Kidney (tissue), 14 donors: ENCODE results near the gene ACER2. TPM values are rescaled to one million over a fixed set of nuclear protein-coding genes. Genes with fewer than 3 reads are reported as not detected.

Experiments used
- DNase-seq, 5 donors: peaks; one replicate each; pipeline ENCODE4 v3.0.0-alpha.2; 2013 to 2020
- FAIRE-seq: peaks from 2 replicates; lab custom pipeline; 2012; peaks lifted over from hg19 to GRCh38; lab: Jason Lieb, UNC
- H3K27ac ChIP-seq, 2 donors: one replicate each; pipeline ENCODE4 v1.7.0; 2013; ENCODE audit warnings: low read depth in 2 of 2, low read length in 2 of 2, inconsistent platforms in 1 of 2
- H3K27me3 ChIP-seq: one replicate; pipeline ENCODE4 v1.7.1; 2013; ENCODE audit warnings: low read length, inconsistent platforms; ENCODE audit not compliant: control insufficient read depth, insufficient read depth
- H3K36me3 ChIP-seq, 3 donors: one replicate each; pipeline versions ENCODE4 v1.7.0 to v1.7.1; 2013; ENCODE audit warnings: low read length in 3 of 3, control low read depth in 1 of 3, inconsistent platforms in 1 of 3; ENCODE audit not compliant: insufficient read depth in 3 of 3, control insufficient read depth in 2 of 3
- H3K4me1 ChIP-seq, 3 donors: one replicate each; pipeline versions ENCODE4 v1.7.0 to v1.7.1; 2013; ENCODE audit warnings: low read length in 3 of 3, inconsistent platforms in 1 of 3, low read depth in 1 of 3; ENCODE audit not compliant: control insufficient read depth in 2 of 3, insufficient read depth in 2 of 3
- H3K4me3 ChIP-seq, 3 donors: one replicate each; pipeline versions ENCODE4 v1.7.0 to v1.8.1; 2013; ENCODE audit warnings: low read length in 3 of 3, control low read depth in 1 of 3, inconsistent platforms in 1 of 3
- H3K9ac ChIP-seq, 3 donors: one replicate each; pipeline versions ENCODE4 v1.7.0 to v1.7.1; 2013; ENCODE audit warnings: low read length in 3 of 3, control low read depth in 1 of 3, inconsistent platforms in 1 of 3
- H3K9me3 ChIP-seq, 3 donors: one replicate each; pipeline versions ENCODE4 v1.7.0 to v1.7.1; 2013; ENCODE audit warnings: low read length in 3 of 3, control low read depth in 1 of 3, inconsistent platforms in 1 of 3; ENCODE audit not compliant: control insufficient read depth in 2 of 3, insufficient read depth in 1 of 3
- intact Hi-C: fragments of 100-400 bp; cut with DNase I; formaldehyde crosslinking; loops from one replicate; pipeline ENCODE4 v1.11.1; 2022
- polyA plus RNA-seq: library from polyadenylated mRNA; stranded (reverse); fragments of 350-450 nt; fragmentation: Illumina TruSeq; extraction: RNeasy Lipid Tissue Mini Kit (QIAGEN cat#74804); gene quantifications from one replicate; pipeline ENCODE4 v1.2.3, GENCODE V29; 2014; ENCODE audit warnings: low read depth, low replicate concordance; ENCODE audit not compliant: insufficient read depth
- total RNA-seq: library from RNA; stranded (reverse); fragmentation: NEBNext Ultra II Directional; extraction: Animal tissue kit (Norgen Biotek cat#: 25700); gene quantifications from one replicate; pipeline ENCODE4 v1.2.1, GENCODE V29; 2021
- TF ChIP-seq, protein P1 (sequence below): IDR thresholded peaks from 3 replicates; pipeline ENCODE4 v1.5.1; 2012; ENCODE audit warnings: mild to moderate bottlenecking, moderate library complexity, borderline replicate concordance; ENCODE audit not compliant: insufficient read depth; ENCODE audit errors: extremely low read depth
- donor health status: control.
- donor health status: control.
- donor health status: control.
- donor health status: control.
- donor health status: control.
- donor health status: DM: yes; HTN: yes; CAD: no.
- donor health status: Normal renal cell carcinoma (clear cell type).

The ACER2 gene
- total and polyA plus RNA-seq, 2 donors from 2014 or later: 0.28 to 4.2 TPM

GRCh38 chr9:19484699-19485098 is 75.9 kb downstream of the ACER2 start:
- no peak overlapping the region for H3K4me3 ChIP-seq
- no peak overlapping the region for H3K27ac ChIP-seq
- H3K9me3 ChIP-seq: no peaks in the 10 kb centered on the region
- no peak overlapping the region for H3K9ac ChIP-seq
- no peaks in the 10 kb centered on the region for H3K27me3 ChIP-seq
- TF ChIP-seq, protein P1, sequence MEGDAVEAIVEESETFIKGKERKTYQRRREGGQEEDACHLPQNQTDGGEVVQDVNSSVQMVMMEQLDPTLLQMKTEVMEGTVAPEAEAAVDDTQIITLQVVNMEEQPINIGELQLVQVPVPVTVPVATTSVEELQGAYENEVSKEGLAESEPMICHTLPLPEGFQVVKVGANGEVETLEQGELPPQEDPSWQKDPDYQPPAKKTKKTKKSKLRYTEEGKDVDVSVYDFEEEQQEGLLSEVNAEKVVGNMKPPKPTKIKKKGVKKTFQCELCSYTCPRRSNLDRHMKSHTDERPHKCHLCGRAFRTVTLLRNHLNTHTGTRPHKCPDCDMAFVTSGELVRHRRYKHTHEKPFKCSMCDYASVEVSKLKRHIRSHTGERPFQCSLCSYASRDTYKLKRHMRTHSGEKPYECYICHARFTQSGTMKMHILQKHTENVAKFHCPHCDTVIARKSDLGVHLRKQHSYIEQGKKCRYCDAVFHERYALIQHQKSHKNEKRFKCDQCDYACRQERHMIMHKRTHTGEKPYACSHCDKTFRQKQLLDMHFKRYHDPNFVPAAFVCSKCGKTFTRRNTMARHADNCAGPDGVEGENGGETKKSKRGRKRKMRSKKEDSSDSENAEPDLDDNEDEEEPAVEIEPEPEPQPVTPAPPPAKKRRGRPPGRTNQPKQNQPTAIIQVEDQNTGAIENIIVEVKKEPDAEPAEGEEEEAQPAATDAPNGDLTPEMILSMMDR: no peak
- FAIRE-seq (no peak), DNase-seq (no peak)
- H3K4me1 ChIP-seq: no peaks in the 10 kb centered on the region
- intact Hi-C loops: no loop called here
- H3K36me3 ChIP-seq: no peaks in the 10 kb centered on the region

DNA sequence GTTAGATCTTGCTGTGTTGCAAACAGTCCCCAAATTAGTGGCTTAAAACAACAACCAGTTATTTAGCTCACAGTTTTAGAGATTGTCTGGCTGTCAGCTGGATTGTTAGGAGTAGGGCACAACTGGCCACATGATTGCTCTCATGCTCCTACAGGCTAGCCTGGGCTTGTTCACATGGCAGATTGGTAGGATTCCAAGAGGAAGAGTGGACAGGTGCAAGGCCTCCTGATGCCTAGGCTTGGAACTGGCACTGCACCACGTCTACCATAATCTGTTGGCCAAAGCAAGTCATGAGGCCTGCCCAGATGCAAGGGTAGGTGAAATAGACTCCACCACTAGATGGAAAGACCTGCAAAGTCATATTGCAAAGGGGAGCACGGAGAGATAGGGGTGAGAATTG is 76.4 kb downstream of the ACER2 start:
- Histone ChIP-seq H3K9me3 (no peaks in the 10 kb centered on the region), H3K9ac (no peak overlapping the region), H3K4me3 (no peak overlapping the region), H3K27me3 (no peaks in the 10 kb centered on the region), H3K36me3 (no peaks in the 10 kb centered on the region), H3K27ac (no peak overlapping the region), H3K4me1 (no peaks in the 10 kb centered on the region)
- TF ChIP-seq, protein P1: no peak
- intact Hi-C loops: no loop called here
- no peak for DNase-seq
- FAIRE-seq: no peak

DNA sequence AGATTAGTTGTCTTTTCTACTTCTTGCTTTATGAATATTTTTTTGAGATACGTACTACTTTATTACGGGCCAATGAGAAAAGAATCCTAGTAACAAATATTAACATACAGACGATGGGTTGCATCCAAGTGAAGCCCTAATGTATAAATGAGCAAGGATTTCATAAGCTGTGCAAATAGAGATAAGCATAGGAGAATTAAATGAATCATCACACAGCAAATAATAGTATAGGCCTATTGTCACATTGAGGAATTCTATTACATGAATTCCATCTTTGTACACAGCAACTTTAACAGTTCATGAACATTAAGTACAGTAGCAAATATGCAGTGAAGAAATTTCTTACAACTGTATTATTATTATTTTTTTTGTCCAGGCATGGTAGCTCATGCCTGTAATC is 78.0 kb downstream of the ACER2 start:
- TF ChIP-seq, protein P1: no peak
- no peaks in the 10 kb centered on the region for H3K4me1 ChIP-seq
- H3K27me3 ChIP-seq: no peaks in the 10 kb centered on the region
- no peaks in the 10 kb centered on the region for H3K36me3 ChIP-seq
- no peak overlapping the region for H3K4me3 ChIP-seq
- intact Hi-C loops: no loop called here
- no peak for FAIRE-seq
- H3K9ac ChIP-seq: no peak overlapping the region
- no peak overlapping the region for H3K27ac ChIP-seq
- no peak for DNase-seq
- H3K9me3 ChIP-seq: no peaks in the 10 kb centered on the region

GRCh38 chr9:19488721-19489120 is 79.9 kb downstream of the ACER2 start:
- Histone ChIP-seq H3K4me1 (peaks cover 0 to 3% (median 0%) of the 10 kb centered on the region in 3 donors), H3K27me3 (no peaks in the 10 kb centered on the region), H3K9me3 (no peaks in the 10 kb centered on the region), H3K4me3 (no peak overlapping the region), H3K27ac (no peak overlapping the region), H3K9ac (no peak overlapping the region), H3K36me3 (no peaks in the 10 kb centered on the region)
- DNase-seq: no peak
- intact Hi-C loops: no loop called here
- TF ChIP-seq, protein P1: no peak
- FAIRE-seq: no peak
